Activated T-helper 1 cell treated with anti-CD3 and anti-CD28 coated beads, Interleukin-12 subunit alpha, Interleukin-12 subunit beta, Interleukin-2, Interleukin-4 antibody, amounts not matched to agents 30 ng/mL and 10 ng/mL and 1 ng/mL, durations not matched to agents 14 hours and 24 hours and 36 hours (primary cell): ENCODE measurements around the gene ECSIT. TPM values are rescaled to one million over a fixed set of nuclear protein-coding genes. Genes with fewer than 3 reads are reported as not detected.

Source experiments
- DNase-seq: peaks from one replicate; pipeline ENCODE4 v3.0.0; 2021; ENCODE audit warnings: low spot score
- H3K27ac Mint-ChIP-seq: one replicate; pipeline ENCODE4 v1.8.0; 2021; ENCODE audit warnings: mild to moderate bottlenecking, mixed read lengths
- H3K27me3 Mint-ChIP-seq: one replicate; pipeline ENCODE4 v1.8.0; 2022; ENCODE audit warnings: mild to moderate bottlenecking, moderate library complexity, mixed read lengths; ENCODE audit not compliant: insufficient read depth
- H3K36me3 Mint-ChIP-seq: one replicate; pipeline ENCODE4 v1.8.0; 2021; ENCODE audit warnings: low read depth, mixed read lengths
- H3K4me1 Mint-ChIP-seq: one replicate; pipeline ENCODE4 v1.8.0; 2021; ENCODE audit warnings: low read depth, mixed read lengths
- H3K4me3 Mint-ChIP-seq: one replicate; pipeline ENCODE4 v1.8.0; 2021; ENCODE audit warnings: mild to moderate bottlenecking, moderate library complexity, mixed read lengths
- H3K9me3 Mint-ChIP-seq: one replicate; pipeline ENCODE4 v1.8.0; 2021; ENCODE audit warnings: mixed read lengths
- intact Hi-C: fragments of 100-400 bp; cut with micrococcal nuclease; formaldehyde crosslinking; loops from one replicate; pipeline ENCODE4 v1.15.1; 2024
- total RNA-seq: library from RNA; stranded (reverse); gene quantifications from 2 replicates; pipeline ENCODE4 v1.2.3, GENCODE V29; 2022

ECSIT gene
- total RNA-seq, 1 donor from 2014 or later: 37.3 TPM

DNA sequence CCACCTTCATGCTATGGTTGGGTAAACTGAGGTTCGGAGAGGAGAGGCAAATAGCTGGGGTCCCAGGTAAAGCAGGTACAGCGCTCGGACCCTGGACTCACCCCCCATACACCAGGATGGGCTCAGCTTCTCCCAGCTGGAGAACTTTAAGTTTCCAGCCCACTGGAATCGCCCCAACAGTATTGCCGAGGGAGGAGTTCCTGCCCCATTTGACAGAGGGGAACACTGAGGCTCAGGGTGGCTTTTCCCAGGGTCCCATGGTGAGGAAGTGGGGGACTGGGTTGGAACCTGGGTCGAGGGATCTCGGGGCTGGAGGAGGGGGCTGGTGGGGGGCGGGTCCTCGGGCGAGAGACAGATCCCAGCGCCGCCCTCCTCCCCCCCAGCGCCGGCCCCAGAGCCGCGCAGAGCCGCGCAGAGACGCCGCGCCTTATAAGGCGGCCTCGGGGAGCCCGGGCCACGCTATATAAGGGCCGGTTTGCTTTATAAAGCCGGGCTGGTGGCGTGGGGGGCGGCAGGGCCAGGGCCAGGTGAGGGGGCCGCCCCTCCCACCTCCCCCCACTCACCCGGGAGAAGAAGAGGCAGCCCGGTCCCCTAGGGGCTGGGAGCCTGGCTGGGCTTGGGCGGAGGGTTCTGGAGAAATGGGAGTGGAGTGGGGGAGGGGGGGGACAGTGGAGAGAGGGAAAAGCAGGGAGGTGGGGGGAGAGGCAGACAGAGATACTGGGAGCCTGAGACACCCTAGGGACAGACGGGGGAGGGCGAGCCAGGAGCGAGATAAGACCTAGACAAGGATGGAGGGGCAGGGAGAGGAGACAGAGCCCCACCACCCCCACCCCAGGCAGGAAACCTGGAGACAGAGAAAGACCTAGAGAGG, 10.8 kb upstream of the ECSIT start:
- no peaks in the 10 kb centered on the region for H3K36me3 Mint-ChIP-seq
- intact Hi-C loops: no loop called here
- H3K27me3 Mint-ChIP-seq: peaks cover 12% of the 10 kb centered on the region
- H3K4me3 Mint-ChIP-seq: no peak overlapping the region
- H3K4me1 Mint-ChIP-seq: peaks cover 6% of the 10 kb centered on the region
- H3K9me3 Mint-ChIP-seq: no peaks in the 10 kb centered on the region
- DNase-seq: no peak
- H3K27ac Mint-ChIP-seq: no peak overlapping the region

GRCh38 chr19:11538232-11539036, 9.5 kb upstream of the ECSIT start, which contains the start of gene CNN1:
Gene CNN1, plus strand, starts transcription at chr19:11538851. Its CDS starts 77 bp downstream, at chr19:11538928.
- intact Hi-C loops: no loop called here
- Mint-ChIP-seq H3K27me3 (peaks cover 12% of the 10 kb centered on the region), H3K4me1 (peaks cover 6% of the 10 kb centered on the region), H3K36me3 (no peaks in the 10 kb centered on the region), H3K9me3 (no peaks in the 10 kb centered on the region), H3K4me3 (no peak within 1 kb of the TSS), H3K27ac (no peak within 1 kb of the TSS)
- no peak for DNase-seq

GRCh38 chr19:11535792-11536595, 7.1 kb upstream of the ECSIT start:
- intact Hi-C loops: loop anchor here (1.0 kb wide), 2 partner anchors 23 to 51 kb away; partner anchors contain the start of gene ELOF1
- Mint-ChIP-seq H3K9me3 (no peaks in the 10 kb centered on the region), H3K4me1 (peaks cover 15% of the 10 kb centered on the region), H3K4me3 (peak overlapping the region; percentile 59), H3K36me3 (no peaks in the 10 kb centered on the region), H3K27ac (peak overlapping the region; percentile 71), H3K27me3 (peaks cover 12% of the 10 kb centered on the region)
- DNase-seq: peak; percentile 83

DNA sequence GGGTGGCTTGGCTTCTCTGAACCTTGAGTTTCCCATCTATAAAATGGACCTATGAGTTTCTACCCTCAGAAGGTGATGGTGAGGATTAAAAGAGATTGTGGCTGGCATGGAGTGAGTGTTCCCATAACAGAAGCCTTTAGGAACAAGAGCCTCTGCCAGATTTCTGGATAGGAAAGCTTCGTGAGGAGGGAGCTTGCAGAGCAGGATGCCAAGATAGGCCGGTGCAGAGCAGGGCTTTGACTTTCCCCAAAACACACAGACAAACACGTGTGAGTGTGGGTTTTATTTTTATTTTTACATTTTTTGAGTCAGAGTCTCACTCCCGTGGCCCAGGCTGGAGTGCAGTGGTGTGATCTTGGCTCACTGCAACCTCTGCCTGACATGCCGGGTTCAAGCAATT, 6.0 kb upstream of the ECSIT start:
- peak overlapping the region; percentile 56 for H3K27ac Mint-ChIP-seq
- no peak for DNase-seq
- no peaks in the 10 kb centered on the region for H3K9me3 Mint-ChIP-seq
- peaks cover 15% of the 10 kb centered on the region for H3K4me1 Mint-ChIP-seq
- intact Hi-C loops: no loop called here
- H3K27me3 Mint-ChIP-seq: peaks cover 12% of the 10 kb centered on the region
- no peak overlapping the region for H3K4me3 Mint-ChIP-seq
- H3K36me3 Mint-ChIP-seq: no peaks in the 10 kb centered on the region

DNA sequence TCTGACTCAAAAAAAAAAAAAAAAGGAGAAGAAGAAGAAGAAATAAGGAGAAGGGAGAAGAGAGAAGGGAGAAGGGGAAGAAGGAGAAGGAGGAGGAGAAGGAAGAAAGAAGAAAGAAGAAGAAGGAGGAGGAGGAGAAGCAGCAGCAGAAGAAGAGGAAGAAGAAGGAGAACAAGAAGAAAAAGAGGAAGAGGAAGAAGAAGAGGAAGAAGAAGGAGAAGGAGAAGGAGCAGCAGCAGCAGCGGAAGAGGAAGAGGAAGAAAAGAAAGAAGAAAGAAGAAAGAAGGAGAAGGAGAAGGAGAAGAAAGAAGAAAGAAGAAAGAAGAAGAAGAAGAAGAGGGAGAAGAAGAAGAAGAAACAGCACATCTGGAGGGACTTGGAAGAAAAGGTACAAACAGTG, 5.6 kb upstream of the ECSIT start:
- Mint-ChIP-seq H3K27me3 (peaks cover 12% of the 10 kb centered on the region), H3K4me3 (no peak overlapping the region), H3K27ac (peak overlapping the region; percentile 56), H3K36me3 (no peaks in the 10 kb centered on the region), H3K4me1 (peaks cover 15% of the 10 kb centered on the region), H3K9me3 (no peaks in the 10 kb centered on the region)
- intact Hi-C loops: no loop called here
- DNase-seq: no peak

GRCh38 chr19:11530432-11530831, 1.5 kb upstream of the ECSIT start:
- peaks cover 4% of the 10 kb centered on the region for H3K36me3 Mint-ChIP-seq

DNA sequence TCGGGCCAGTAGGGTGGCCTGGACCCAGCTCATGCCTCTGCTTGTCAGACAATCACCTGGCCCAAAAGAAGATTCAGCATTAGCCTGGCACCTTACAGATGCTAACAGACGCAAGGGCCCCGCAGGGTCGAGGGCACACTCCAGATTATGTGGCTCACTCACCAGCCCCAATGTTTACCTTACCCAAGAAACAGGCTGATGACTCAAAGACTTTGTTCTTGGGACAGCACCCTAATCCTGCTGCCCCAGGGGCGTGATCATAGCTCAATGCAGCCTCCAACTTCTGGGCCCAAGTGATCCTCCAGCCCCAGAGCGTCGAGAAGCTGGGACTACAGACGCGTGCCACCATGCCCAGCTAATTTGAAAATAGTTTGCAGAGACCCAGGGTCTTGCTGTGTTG, 9.8 kb downstream of the ECSIT start:
- intact Hi-C loops: no loop called here

More at GRCh38 chr19:11530432-11530831, 1.5 kb upstream of the ECSIT start:
- H3K27me3 Mint-ChIP-seq: no peaks in the 10 kb centered on the region
- H3K4me1 Mint-ChIP-seq: peaks cover 30% of the 10 kb centered on the region
- no peak overlapping the region for H3K27ac Mint-ChIP-seq
- intact Hi-C loops: no loop called here
- DNase-seq: peak; percentile 13
- H3K4me3 Mint-ChIP-seq: no peak overlapping the region
- no peaks in the 10 kb centered on the region for H3K9me3 Mint-ChIP-seq

GRCh38 chr19:11513946-11514345, 15.0 kb downstream of the ECSIT start:
- DNase-seq: no peak
- Mint-ChIP-seq H3K4me1 (no peaks in the 10 kb centered on the region), H3K4me3 (no peak overlapping the region), H3K9me3 (no peaks in the 10 kb centered on the region), H3K27ac (no peak overlapping the region), H3K27me3 (no peaks in the 10 kb centered on the region), H3K36me3 (peaks cover 10% of the 10 kb centered on the region)
- intact Hi-C loops: no loop called here

More for the DNA sequence above, 9.8 kb downstream of the ECSIT start:
- Mint-ChIP-seq H3K9me3 (no peaks in the 10 kb centered on the region), H3K36me3 (peaks cover 3% of the 10 kb centered on the region), H3K27ac (no peak overlapping the region), H3K4me3 (no peak overlapping the region), H3K27me3 (no peaks in the 10 kb centered on the region), H3K4me1 (no peaks in the 10 kb centered on the region)
- no peak for DNase-seq

DNA sequence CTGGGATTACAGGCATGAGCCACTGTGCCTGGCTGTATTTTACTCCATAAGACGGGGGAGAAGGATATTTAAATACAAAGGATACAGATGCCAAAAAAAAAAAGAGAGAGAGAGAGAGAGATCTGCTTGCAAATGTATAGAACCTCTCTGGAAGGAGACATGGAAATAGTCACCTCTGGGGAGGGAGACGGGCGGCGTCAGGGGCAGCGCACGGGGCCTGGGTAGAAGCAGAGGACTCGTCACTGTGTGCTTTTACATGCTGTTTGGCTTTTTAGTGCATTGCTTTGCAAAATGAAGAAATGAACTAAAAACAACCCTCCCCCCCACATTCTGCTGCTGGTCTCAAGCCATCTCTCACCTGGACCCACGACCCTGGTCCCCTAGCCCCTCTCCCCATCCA, 18.5 kb downstream of the ECSIT start:
- intact Hi-C loops: no loop called here
- Mint-ChIP-seq H3K9me3 (no peaks in the 10 kb centered on the region), H3K4me1 (peaks cover 7% of the 10 kb centered on the region), H3K4me3 (no peak overlapping the region), H3K27me3 (no peaks in the 10 kb centered on the region), H3K36me3 (peaks cover 10% of the 10 kb centered on the region), H3K27ac (no peak overlapping the region)
- no peak for DNase-seq

DNA sequence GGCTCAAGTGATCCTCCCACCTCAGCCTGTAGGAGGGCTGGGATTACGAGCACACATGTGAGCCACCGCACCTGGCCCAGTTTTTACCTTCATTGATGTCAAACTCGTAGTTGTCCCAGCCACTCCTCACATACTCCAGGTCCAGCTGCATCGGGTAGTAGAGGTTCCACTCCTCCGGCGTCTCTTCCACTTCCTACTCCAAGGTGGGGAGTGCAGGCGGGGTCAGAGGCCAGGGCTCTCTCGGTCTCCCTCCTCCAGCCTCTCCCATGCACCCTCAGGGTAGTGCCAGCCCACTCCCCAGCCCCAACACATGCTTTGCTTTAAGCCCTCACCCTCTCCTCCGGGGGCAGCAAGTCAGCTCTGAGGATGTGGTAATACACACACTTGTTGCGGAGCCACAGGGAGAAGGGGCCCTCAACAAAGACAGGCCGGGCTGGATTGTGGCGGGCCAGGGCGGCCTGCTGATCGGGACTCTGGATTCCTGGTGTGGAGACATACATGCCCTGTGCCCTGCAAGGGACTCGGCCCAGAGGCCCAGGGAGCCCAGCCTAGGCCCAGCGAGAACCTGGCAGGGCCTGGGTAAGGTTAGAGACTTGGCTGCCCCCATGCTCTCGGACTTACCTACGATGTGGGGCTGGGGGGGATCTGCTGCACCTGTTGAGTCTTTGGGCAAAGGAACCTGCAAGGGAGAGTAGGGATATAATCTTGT, 21.4 kb downstream of the ECSIT start:
- intact Hi-C loops: no loop called here
- H3K27ac Mint-ChIP-seq: peak overlapping the region; percentile 31

GRCh38 chr19:11506967-11507366, 22.0 kb downstream of the ECSIT start:
- Mint-ChIP-seq H3K9me3 (no peaks in the 10 kb centered on the region), H3K27me3 (no peaks in the 10 kb centered on the region), H3K36me3 (peaks cover 7% of the 10 kb centered on the region), H3K4me1 (peaks cover 13% of the 10 kb centered on the region), H3K4me3 (peak overlapping the region; percentile 91), H3K27ac (peak overlapping the region; percentile 76)
- intact Hi-C loops: no loop called here
- no peak for DNase-seq

More for the DNA sequence above, 21.4 kb downstream of the ECSIT start:
- Mint-ChIP-seq H3K27me3 (no peaks in the 10 kb centered on the region), H3K4me3 (peak overlapping the region; percentile 91), H3K4me1 (peaks cover 13% of the 10 kb centered on the region), H3K36me3 (peaks cover 7% of the 10 kb centered on the region), H3K9me3 (no peaks in the 10 kb centered on the region)
- DNase-seq: no peak

DNA sequence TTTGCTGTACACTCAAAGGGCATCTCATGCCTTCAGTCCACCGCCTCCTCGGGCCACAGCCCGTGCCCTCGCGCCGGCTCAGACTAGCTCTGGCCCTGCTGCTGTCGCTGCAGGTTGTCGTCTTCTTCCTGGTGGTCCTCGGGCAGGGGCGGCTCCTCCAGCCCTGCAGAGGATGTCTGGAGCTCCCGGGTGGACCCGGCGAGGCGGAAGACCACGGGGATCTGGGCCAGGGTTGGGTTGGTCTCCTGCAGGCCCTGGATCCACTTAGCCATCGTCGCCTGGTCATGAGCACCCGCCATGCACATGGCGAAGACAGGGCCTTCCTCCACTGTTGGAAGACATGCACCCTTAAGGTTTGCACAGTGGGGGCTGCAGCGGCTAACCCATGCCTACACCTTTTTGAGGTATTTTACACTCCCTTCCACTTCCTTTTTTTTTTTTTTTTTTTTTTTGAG, 22.8 kb downstream of the ECSIT start:
- DNase-seq: no peak
- Mint-ChIP-seq H3K4me3 (peak overlapping the region; percentile 91), H3K4me1 (peaks cover 13% of the 10 kb centered on the region), H3K9me3 (no peaks in the 10 kb centered on the region), H3K27ac (peak overlapping the region; percentile 97), H3K27me3 (no peaks in the 10 kb centered on the region), H3K36me3 (peaks cover 8% of the 10 kb centered on the region)
- intact Hi-C loops: no loop called here
